Activated naive CD4-positive, alpha-beta T cell (primary cell): ENCODE data around the gene LIMA1.
A peak's percentile ranks its signal among the peaks of the same experiment; 100 is the strongest.
"Not testable (repeated sequence)": the region's sequence is repeated elsewhere in the genome, so short reads cannot be mapped to it uniquely, and the experiment has no call there.

ENCODE experiments used
- DNase-seq, 4 experiments: peaks; one replicate each; lab custom pipeline; 2025; lab: John Stamatoyannopoulos, UW

LIMA1 gene

GRCh38 chr12:50185970-50186663 lies 97.2 kb downstream of the LIMA1 start:
- DNase-seq: no peak

DNA sequence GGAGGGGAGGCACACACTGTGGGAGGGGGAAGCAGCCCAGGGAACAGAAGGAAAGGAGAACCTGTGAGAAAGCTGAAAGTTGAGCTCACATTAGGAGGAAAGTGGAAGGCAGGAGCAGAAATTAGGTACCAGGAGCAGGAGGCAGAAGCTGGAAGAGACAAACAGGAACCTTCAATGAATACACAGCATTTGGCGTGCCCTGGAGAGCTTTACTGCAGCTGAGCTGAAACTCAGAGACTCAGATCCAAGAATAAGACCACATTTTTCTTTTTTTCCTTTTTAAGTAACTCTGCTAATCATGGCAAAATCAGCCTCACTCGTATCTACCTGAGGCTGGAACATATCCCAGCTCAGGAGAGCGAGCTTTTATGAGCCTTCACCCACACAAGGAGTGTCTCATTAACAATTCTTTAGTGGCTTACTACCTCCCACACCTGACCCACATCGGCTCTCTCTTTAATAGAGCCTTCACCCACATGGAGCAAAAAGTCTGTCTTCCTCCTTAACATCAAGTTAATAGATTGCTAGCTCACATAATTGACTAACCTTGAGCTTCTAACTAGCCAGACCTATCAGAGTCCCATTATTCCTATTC lies 97.9 kb downstream of the LIMA1 start:
- DNase-seq: no peak

- DNase-seq: no peak
These were observed 99.1 kb downstream of the LIMA1 start for GRCh38 chr12:50184261-50184660.

DNA sequence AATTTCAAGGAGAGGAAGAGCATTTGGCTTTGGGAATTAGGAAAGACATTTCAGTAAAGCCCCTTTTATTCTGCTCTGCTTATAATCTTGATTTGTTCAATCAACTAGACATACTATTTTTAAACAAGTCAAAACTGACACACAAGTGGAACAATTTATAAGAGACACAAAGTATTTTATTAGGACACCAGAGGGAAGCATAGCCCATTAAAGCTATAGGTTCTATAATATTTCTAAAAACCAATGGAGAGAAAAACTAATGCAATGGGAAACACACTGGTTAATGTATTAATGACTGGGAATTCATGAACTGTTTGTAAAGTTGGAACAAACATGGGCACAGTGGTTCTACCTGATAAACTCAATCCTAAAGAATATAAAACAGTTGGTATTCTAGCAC lies 100.9 kb downstream of the LIMA1 start:
- no peak for DNase-seq

DNA sequence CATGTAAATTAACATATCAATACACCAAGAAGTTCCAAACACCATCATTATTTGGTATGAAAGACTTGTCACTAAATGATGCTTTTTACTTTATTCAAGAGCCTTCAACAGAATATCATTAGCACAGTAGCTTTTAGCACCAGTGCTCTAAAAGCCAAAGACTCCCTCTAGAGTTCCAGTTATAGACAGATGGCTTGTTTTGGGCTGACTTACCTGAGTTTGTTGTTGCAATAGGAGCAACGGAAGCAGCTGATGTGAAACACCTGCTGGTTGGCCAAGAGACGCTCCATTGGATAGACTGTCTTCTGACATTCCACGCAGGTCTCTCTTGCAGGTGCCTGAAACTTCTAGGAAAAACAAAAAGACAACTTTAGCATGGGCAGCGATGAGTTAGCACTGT lies 101.6 kb downstream of the LIMA1 start:
- no peak for DNase-seq

- DNase-seq: no peak
These were observed 107.6 kb downstream of the LIMA1 start for GRCh38 chr12:50175716-50176026.

DNA sequence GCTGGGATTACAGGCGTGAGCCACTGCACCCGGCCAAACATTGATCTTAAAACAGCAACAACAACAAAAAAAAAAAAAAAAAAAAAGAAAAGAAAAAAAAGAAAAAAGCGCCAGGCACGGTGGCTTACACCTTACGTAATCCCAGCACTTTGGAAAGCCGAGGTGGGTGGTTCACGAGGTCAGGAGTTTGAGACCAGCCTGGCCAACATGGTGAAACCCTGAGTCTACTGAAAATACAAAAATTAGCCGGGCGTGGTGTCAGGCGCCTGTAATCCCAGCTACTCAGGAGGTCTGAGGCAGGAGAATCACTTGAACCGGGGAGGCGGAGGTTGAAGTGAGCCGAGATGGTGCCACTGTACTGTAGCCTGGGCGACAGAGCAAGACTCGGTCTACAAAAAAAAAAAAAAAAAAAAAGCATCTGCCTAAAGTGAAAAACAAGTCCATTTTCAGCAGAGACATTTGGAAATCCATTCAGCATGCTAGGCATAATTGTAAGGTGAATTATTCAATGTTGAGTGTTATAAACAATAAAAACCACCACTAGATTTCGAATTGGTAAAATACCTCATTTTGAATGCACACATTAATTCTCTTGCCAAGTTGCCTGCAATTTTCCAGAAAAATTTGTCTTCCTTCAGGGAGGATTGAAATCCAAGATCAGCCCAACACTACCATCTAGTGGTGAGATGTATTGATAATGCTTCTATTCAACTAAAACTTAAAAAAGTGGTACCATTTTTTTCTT lies 108.2 kb downstream of the LIMA1 start:
- DNase-seq: no peak

- DNase-seq: peak; percentile 82 to 93 (median 84)
These were observed 116.1 kb downstream of the LIMA1 start, which contains the start of gene CERS5 for GRCh38 chr12:50167049-50167828. Gene CERS5, minus strand, starts transcription at chr12:50167369. Its CDS starts 72 bp downstream, at chr12:50167297.

GRCh38 chr12:50166799-50167048 lies 116.6 kb downstream of the LIMA1 start:
- DNase-seq: peak in 2 of 4 experiments; percentile 22 to 50

- no peak for DNase-seq
These were observed 118.4 kb downstream of the LIMA1 start for GRCh38 chr12:50164963-50165362.

GRCh38 chr12:50162230-50162629 lies 121.1 kb downstream of the LIMA1 start:
- no peak for DNase-seq

GRCh38 chr12:50160643-50161042 lies 122.7 kb downstream of the LIMA1 start:
- no peak for DNase-seq

GRCh38 chr12:50157259-50157658 lies 126.1 kb downstream of the LIMA1 start:
- DNase-seq: no peak

- no peak for DNase-seq
These were observed 126.7 kb downstream of the LIMA1 start for GRCh38 chr12:50156641-50157040.

GRCh38 chr12:50154947-50155346 lies 128.4 kb downstream of the LIMA1 start:
- DNase-seq: not testable (repeated sequence)

GRCh38 chr12:50151047-50151687 lies 132.2 kb downstream of the LIMA1 start:
- DNase-seq: no peak

- DNase-seq: no peak
These were observed 134.0 kb downstream of the LIMA1 start for GRCh38 chr12:50149311-50149710.

DNA sequence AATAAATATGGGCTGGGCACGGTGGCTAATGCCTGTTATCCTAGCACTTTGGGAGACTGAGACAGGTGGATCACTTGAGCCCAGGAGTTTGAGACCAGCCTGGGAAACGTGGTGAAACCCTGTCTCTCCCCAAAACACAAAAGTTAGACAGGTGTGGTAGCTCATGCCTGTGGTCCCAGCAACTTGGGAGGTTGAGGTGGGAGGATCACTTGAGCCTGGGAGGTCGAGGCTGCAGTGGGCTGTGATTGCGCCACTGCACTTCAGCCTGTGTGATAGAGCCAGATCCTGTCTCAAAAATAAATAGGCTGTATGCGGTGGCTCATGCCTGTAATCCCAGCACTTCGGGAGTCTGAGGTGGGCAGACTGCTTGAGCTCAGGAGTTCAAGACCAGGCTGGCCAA lies 135.3 kb downstream of the LIMA1 start:
- not testable (repeated sequence) for DNase-seq

GRCh38 chr12:50147281-50147680 lies 136.0 kb downstream of the LIMA1 start:
- DNase-seq: no peak

GRCh38 chr12:50145439-50145838 lies 137.9 kb downstream of the LIMA1 start:
- DNase-seq: no peak

- no peak for DNase-seq
These were observed 140.3 kb downstream of the LIMA1 start for GRCh38 chr12:50142993-50143392.

- DNase-seq: no peak
These were observed 150.7 kb downstream of the LIMA1 start for GRCh38 chr12:50132505-50133135.
